Lung microvascular endothelial cell (primary cell): ENCODE data around the gene CALCB. TPM values are rescaled to one million over a fixed set of nuclear protein-coding genes. Genes with fewer than 3 reads are reported as not detected.
"Not testable (repeated sequence)": the region's sequence is repeated elsewhere in the genome, so short reads cannot be mapped to it uniquely, and the experiment has no call there.

ENCODE experiments used
- DNase-seq, 2 donors: peaks; one replicate each; pipeline versions ENCODE4 v3.0.0 to v3.0.0-alpha.2; 2010; ENCODE audit warnings: low read depth in 2 of 2
- total RNA-seq: library from RNA; depleted of rRNA; stranded (reverse); fragments of >200 nt; gene quantifications from 2 replicates; pipeline ENCODE4 v1.2.1, GENCODE V29; 2014

The CALCB gene
- not detected in 2 replicates for total RNA-seq

- peak in 1 of 2 donors; percentile 9 for DNase-seq
Observed at GRCh38 chr11:15073361-15074205, at the start of gene CALCB. Gene CALCB, plus strand, starts transcription at chr11:15073593. Its CDS starts 1,126 bp downstream, at chr11:15074719.

GRCh38 chr11:15027011-15027410 is 46.4 kb upstream of the CALCB start:
- no peak for DNase-seq

DNA sequence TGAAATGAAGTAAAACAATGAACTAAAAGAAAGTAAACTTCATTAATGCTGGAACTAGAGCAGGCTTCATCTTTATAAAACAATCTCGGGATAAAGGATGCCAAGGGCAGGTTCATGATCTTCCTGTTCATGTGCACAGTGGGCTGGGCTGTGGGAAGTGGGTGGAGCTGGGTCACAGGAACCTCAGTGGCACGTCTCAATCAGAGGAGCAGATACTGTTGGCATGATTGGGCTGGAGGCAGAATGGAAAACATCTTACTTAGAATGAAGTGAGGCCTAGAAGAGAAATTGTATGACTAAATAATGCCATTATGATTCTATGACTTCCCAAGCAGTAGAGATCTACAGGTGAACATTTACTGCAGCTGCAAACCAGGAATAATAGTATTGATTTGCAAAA is 45.4 kb upstream of the CALCB start:
- no peak for DNase-seq

DNA sequence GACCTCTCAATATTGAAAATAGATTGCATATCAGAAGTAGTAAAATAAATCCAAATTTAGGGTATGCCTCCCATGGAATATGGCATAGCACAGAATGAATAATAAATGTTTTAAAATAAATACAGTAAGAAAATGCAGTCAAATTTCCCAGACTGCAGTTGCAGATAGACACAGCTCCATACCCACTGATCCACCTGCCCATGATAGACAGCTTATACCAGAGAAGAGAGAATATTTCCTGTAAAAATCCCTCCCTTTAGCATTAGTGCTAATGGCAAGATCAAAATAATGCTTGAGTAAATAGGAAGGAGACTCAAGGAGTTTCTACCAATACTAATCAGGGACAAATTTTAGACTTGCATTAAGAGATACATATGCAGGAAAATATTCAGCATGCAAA is 45.0 kb upstream of the CALCB start:
- DNase-seq, result no peak

DNA sequence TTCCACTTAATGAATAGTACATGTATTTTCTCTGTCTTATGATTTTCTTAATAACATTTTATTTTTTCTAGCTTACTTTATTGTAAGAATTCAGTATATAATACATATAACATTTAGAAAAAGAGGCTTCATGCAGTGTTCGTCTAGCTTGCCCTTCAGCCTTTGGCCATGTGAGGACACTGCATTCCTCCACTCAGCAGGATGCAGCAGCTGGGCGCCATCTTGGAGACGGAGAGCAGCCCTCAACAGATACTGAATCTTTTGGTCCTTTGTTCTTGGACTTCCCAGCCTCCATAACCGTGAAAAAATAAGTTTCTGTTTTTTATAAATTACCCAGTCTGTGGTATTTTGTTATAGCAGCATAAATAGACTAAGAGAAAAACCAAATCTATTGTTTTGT is 41.4 kb upstream of the CALCB start:
- DNase-seq, result not testable (repeated sequence)

DNA sequence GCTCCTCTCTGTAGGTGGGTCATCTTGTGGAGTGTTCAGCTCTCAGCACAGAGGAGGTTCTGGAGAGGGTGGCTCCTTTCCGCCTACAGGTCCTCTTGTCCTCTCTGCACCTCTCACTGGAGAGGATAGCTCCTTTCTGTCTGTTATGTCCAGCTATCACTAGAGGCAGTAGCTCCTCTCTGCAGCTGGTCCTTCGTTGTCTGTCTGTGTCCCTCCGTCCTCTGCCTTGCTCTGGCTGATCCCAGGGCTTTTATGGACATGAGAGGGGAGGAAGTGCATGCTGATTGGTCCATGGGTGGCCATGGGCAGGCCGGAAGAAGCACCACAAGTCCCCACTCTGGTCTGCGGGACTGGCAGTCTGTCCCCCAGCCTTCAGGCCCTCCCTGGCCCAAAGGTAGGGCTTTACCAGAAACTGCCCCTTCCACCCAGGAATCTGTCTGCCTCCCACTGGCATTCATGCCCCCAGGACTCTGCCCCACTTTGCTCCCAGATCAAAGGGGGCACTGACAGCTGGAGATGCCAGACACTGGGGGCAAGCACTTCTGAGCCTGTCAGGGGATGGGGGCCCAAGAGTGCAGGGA is 38.6 kb upstream of the CALCB start:
- no peak for DNase-seq

DNA sequence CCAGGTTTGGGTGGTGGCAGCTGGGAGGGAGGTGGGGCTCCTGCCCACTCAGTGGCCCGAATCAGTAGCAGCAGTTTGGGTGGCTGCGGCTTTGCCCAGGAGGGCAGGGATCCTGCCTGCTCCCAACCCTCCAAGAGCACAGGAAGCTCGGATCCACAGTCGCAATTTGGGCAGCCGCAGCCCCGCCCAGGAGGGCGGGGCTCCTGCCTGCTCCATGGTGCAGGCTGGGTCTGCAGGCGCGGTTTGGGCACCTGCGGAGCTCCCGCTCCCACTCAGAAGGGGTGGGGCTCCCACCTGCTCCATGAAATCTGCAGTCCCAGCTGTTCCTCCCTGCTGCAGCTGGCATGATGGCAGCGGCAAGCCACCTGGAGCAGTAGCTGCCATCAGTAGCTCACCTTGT is 38.1 kb upstream of the CALCB start:
- no peak for DNase-seq

DNA sequence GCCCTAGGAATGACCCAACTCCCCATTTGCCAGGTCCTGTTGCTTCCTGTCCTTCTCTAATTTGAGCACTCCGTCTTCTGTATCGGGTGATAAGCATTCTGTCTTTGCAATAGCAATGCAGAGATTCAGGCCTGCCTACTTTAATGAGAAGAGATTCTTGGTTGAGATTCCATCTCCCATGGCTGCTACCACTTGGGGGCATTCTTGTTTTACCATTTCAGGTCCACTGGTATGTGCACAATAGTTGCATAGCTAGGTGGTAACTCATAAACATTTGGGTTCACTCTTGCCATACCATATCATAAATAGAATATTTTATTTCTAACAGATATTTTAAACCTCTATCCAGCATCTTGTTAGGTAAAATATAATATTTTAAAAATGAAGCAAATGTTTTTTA is 34.4 kb upstream of the CALCB start:
- peak in 1 of 2 donors; percentile 19 for DNase-seq

DNA sequence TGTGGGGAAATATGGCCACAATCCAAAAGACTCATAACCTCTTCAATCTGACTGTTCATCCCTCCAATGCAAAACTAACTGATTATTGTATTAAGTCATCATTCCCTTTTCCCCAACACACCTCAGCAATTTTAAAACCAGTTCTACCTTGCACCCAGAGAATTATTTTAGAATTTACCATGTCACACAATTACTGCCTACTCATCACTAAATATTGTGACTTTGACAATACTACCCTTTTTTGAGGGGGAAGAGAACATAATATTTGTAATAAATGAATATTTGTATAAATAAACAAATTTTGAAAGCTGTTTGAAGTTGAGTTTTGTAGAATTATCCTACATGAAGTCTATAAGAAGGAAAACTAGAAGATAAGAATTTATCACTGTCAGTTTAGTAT is 28.2 kb upstream of the CALCB start:
- no peak for DNase-seq

GRCh38 chr11:15045891-15046290 is 27.5 kb upstream of the CALCB start:
- DNase-seq, result no peak

GRCh38 chr11:15046673-15047072 is 26.7 kb upstream of the CALCB start:
- not testable (repeated sequence) for DNase-seq

- DNase-seq, result no peak
Observed at GRCh38 chr11:15048616-15049015, 24.8 kb upstream of the CALCB start.

DNA sequence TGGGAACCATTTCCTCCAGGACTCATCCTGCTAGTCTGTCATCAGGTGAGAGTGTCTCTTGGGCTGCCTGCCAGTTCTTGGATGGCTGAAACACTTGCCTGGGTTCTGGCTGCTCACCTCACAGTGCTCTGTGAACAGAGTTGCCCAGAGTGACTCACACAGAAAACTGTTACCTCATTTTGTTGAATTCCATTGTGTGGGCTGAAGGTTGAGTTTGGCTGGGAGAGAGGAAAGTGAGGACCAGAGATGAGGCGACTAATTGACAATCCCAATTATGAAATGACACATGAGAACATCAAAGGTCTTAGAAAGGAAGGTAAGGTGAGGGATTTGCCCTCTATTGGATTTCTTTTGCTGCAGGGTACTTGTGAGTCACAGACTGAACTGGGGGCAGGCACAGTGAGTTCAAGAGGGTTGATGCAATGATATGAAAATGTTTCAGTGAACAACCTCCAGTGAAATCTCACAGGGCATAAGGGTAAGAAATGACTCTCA is 20.2 kb upstream of the CALCB start:
- no peak for DNase-seq

GRCh38 chr11:15055620-15056356 is 17.6 kb upstream of the CALCB start:
- DNase-seq, result no peak

DNA sequence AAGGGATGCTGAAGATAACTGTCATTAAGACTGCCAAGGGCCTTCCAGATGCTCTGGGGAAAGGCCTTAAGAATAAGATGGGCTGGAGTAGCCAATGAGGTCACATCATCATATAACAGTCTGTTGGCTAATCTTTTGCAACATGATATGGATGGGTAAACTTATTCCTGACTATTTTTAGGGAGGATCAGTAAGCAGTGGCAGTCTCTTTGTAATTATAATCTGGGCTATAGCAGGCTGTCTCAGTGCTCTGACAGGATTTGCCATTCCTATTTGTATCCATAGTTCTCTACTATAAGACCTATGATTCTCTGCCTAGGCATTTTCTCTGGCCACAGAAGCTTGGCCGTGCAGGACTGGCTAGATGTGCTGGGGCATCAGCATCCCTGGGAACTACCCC is 16.1 kb upstream of the CALCB start:
- DNase-seq, result no peak

- DNase-seq, result no peak
Observed at GRCh38 chr11:15059132-15059915, 14.1 kb upstream of the CALCB start.

DNA sequence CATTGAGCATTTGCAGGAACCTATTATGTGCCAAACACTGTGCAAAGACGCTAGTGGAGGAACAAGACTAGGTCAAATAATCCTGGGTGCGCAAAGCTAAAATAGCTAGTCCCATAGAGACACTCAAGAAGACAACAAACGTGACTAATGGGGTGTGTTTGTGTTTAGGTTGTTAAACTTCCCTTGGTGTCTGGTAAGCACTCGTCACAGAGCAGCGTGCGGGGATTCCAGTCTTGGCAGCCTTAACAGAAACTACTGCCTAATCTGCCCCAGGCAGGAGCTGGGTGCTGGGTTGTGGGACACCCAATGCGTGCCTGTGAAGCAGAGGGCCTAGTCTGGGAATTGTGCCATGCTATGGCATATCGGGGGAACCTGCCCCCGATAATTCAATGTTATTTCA is 10.8 kb upstream of the CALCB start:
- no peak for DNase-seq

DNA sequence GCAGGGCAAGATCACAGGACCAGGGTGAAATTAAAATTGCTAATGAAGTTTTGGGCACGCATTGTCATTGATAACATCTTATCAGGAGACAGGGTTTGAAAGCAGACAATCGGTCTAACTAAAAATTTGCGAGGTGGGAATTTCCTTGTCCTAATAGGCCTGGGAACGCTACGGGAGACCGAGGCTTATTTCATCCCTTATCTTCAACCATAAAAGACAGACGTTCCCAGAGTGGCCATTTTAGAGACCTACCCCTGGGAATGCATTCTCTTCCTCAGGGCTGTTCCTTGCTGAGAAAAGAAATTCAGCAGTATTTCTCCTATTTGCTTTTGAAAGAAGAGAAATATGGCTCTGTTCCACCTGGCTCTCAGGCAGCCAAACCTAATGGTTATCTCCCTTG is 3.6 kb upstream of the CALCB start:
- DNase-seq, result not testable (repeated sequence)

GRCh38 chr11:15071556-15072255 is 1.7 kb upstream of the CALCB start:
- no peak for DNase-seq

DNA sequence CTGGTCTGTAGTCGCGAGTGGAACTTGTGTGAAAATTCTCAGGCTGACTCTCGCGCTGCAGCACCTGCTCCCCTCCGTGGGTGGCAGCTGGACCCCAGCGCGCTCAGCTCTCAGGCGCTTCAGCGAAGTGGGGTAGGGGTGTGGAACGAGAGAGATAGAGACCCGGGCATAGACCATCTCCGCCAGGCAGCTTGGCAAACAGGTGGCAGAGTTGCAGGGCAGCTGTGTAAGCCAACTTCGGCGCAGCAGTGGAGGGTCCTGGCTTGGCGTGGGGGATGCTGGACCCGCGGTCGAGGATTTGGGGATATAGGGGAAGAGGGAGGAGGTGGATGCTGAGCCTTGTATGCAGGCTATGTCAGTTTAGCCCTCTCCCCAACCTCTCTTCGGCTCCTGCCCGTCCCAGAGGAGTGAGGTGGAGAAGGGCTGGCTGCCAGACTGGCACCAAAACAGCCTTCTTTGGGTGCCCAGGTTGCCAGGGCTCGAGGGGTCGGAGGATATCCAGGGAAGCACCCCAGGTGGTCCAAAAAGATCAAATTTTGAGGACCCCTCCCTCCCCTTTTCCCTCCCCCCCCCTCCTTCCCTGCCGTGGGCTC is 746 bp upstream of the CALCB start:
- DNase-seq, result no peak
